GM12891 (cell line): ENCODE results near the gene ANKRD30A.

Experiments
- PAX5 ChIP-seq: IDR thresholded peaks from 2 replicates; pipeline ENCODE4 v1.6.1; 2011; ENCODE audit warnings: low read length, moderate library complexity, mild to moderate bottlenecking; ENCODE audit not compliant: insufficient read depth, severe bottlenecking
- POLR2A ChIP-seq: IDR thresholded peaks from 2 replicates; pipeline ENCODE4 v1.6.1; 2011; ENCODE audit warnings: low read depth, low read length, control low read depth
- POLR2AphosphoS5 ChIP-seq: IDR thresholded peaks from 2 replicates; pipeline ENCODE4 v1.6.1; 2011; ENCODE audit warnings: low read depth, low read length, control low read depth
- TAF1 ChIP-seq: IDR thresholded peaks from 2 replicates; pipeline ENCODE4 v1.6.1; 2011; ENCODE audit warnings: low read depth, low read length, control low read depth

GRCh38 chr10:37226524-37226923, 101.1 kb downstream of the ANKRD30A start:
- no peak for TF ChIP-seq TAF1
- TF ChIP-seq POLR2A = no peak
- TF ChIP-seq POLR2AphosphoS5 = no peak
- TF ChIP-seq PAX5 = no peak
